K562 (cell line): ENCODE data around the gene RASEF. TPM values are rescaled to one million over a fixed set of nuclear protein-coding genes. Genes with fewer than 3 reads are reported as not detected.

Source experiments
- ATAC-seq: fragments of 200-7000 bp; cut with Tn5 transposase; 3 replicates; pipeline ENCODE4 v1.9.1; 2020; ENCODE audit warnings: moderate library complexity
- BruUV-seq: library from RNA; stranded (reverse); fragments of 400-500 nt; replicated peaks from 2 replicates; lab custom pipeline; 2021; lab: Mats Ljungman, UMichigan
- CTCF ChIA-PET: fragments of 300-600 bp; formaldehyde crosslinking; extraction: SDS; loops from one replicate; lab custom pipeline; 2021; ENCODE audit warnings: low intra/inter-chr PET ratio; lab: Yijun Ruan, JAX
- POLR2A ChIA-PET: fragments of 300-600, 350-650 bp; sonication (Branson Sonifier 250); formaldehyde crosslinking; extraction: SDS; loops from one replicate; lab custom pipeline; 2021; ENCODE audit warnings: antibody characterized with exemption, inconsistent platforms; lab: Yijun Ruan, JAX
- DNase-seq, 4 experiments: peaks; one replicate each; pipeline versions ENCODE4 v3.0.0 to v3.0.0-alpha.2; 2011 to 2018; ENCODE audit warnings: low spot score in 3 of 4, mixed read lengths in 3 of 4; ENCODE audit errors: extremely low read depth in 1 of 4
- FAIRE-seq: peaks from 2 replicates; lab custom pipeline; 2011; peaks lifted over from hg19 to GRCh38; lab: Jason Lieb, UNC
- H2AFZ ChIP-seq: 2 replicates; pipeline ENCODE4 v1.6.0; 2011; ENCODE audit warnings: low read depth, low read length, control low read depth, inconsistent platforms
- H3K27ac ChIP-seq: fragments of 200-600 bp; 3 replicates; pipeline ENCODE4 v1.8.0; 2011; ENCODE audit warnings: low read depth, mild to moderate bottlenecking, control low read depth, inconsistent platforms, low read length, moderate library complexity, mixed read lengths; ENCODE audit errors: extremely low read depth
- H3K27me3 ChIP-seq, 2 experiments: fragments of 300-600 bp in 1 of 2; 2 replicates in 1 of 2; 3 replicates in 1 of 2; pipeline versions ENCODE4 v1.6.0 to v1.8.0; 2011; ENCODE audit warnings: inconsistent platforms in 2 of 2, low read length in 2 of 2, mild to moderate bottlenecking in 1 of 2, mixed read lengths in 1 of 2, moderate library complexity in 1 of 2; ENCODE audit not compliant: control insufficient read depth in 2 of 2, insufficient read depth in 2 of 2
- H3K36me3 ChIP-seq: fragments of 300-600 bp; 3 replicates; pipeline ENCODE4 v1.8.0; 2011; ENCODE audit warnings: mild to moderate bottlenecking, low read length, inconsistent platforms; ENCODE audit not compliant: control insufficient read depth, insufficient read depth
- H3K4me1 ChIP-seq, 2 experiments: fragments of 200-600 bp in 1 of 2; replicated peaks in 1 of 2; 2 replicates in 1 of 2; 3 replicates in 1 of 2; pipeline versions ENCODE4 v1.5.1 to v1.8.0; 2011; ENCODE audit warnings: inconsistent platforms in 2 of 2, low read length in 2 of 2, mild to moderate bottlenecking in 1 of 2, mixed read lengths in 1 of 2, moderate library complexity in 1 of 2; ENCODE audit not compliant: control insufficient read depth in 2 of 2, insufficient read depth in 2 of 2
- H3K4me2 ChIP-seq: 2 replicates; pipeline ENCODE4 v1.6.1; 2011; ENCODE audit warnings: low read length, control low read depth, inconsistent platforms, mixed read lengths; ENCODE audit not compliant: insufficient read depth
- H3K4me3 ChIP-seq: fragments of 200-600 bp; sonication (generic), shearing (Covaris generic); 2 replicates; pipeline ENCODE4 v1.5.1; 2016; ENCODE audit warnings: control low read depth, inconsistent platforms
- H3K79me2 ChIP-seq: fragments of 200-600 bp; 3 replicates; pipeline ENCODE4 v1.8.0; 2011; ENCODE audit warnings: low read length, inconsistent platforms; ENCODE audit not compliant: control insufficient read depth, insufficient read depth
- H3K9ac ChIP-seq, 2 experiments: 2 replicates each; pipeline versions ENCODE4 v1.6.0 to v1.6.1; 2011; ENCODE audit warnings: low read depth in 2 of 2, low read length in 2 of 2, control low read depth in 1 of 2, inconsistent platforms in 1 of 2, mild to moderate bottlenecking in 1 of 2, mixed read lengths in 1 of 2; ENCODE audit not compliant: insufficient read depth in 1 of 2
- H3K9me1 ChIP-seq: one replicate; pipeline ENCODE4 v1.6.0; 2011; ENCODE audit warnings: inconsistent platforms, mild to moderate bottlenecking, low read length, moderate library complexity; ENCODE audit not compliant: control insufficient read depth, insufficient read depth
- H3K9me3 ChIP-seq: replicated peaks from 2 replicates; pipeline ENCODE4 v1.5.1; 2011; ENCODE audit warnings: low read depth, low read length, inconsistent platforms; ENCODE audit not compliant: control insufficient read depth, insufficient read depth
- H4K20me1 ChIP-seq: replicated peaks from 2 replicates; pipeline ENCODE4 v1.6.1; 2011; ENCODE audit warnings: low read length, inconsistent platforms, mixed read lengths; ENCODE audit not compliant: control insufficient read depth, insufficient read depth
- ILK ChIP-seq: fragments of 450-650 bp; IDR thresholded peaks from 2 replicates; pipeline ENCODE4 v1.6.1; 2016; ENCODE audit warnings: missing genetic modification characterization, low read depth, mild to moderate bottlenecking, missing compliant biosample characterization, moderate library complexity, borderline replicate concordance
- MNT ChIP-seq, 2 experiments: fragments of 450-650 bp; conservative IDR thresholded peaks; 2 replicates each; pipeline ENCODE4 v1.6.1; 2017; ENCODE audit warnings: mild to moderate bottlenecking in 2 of 2, moderate library complexity in 2 of 2
- MTF1 ChIP-seq: fragments of 250-450 bp; sonication (Bioruptor Pico); IDR thresholded peaks from 2 replicates; pipeline ENCODE4 v1.9.0; 2021; ENCODE audit warnings: moderate library complexity, mild to moderate bottlenecking, inconsistent platforms, borderline replicate concordance
- RB1 ChIP-seq: fragments of 450-650 bp; IDR thresholded peaks from 2 replicates; pipeline ENCODE4 v1.6.1; 2017; ENCODE audit warnings: low read depth, mild to moderate bottlenecking
- RCOR1 ChIP-seq, 2 experiments: IDR thresholded peaks; 2 replicates each; pipeline ENCODE4 v1.6.1; 2012; ENCODE audit warnings: low read depth in 2 of 2, low read length in 2 of 2, borderline replicate concordance in 1 of 2, improper control_type of control experiment in 1 of 2
- SPI1 ChIP-seq: IDR thresholded peaks from 2 replicates; pipeline ENCODE4 v1.6.1; 2011; ENCODE audit warnings: low read depth, low read length, control low read depth, borderline replicate concordance
- SRSF1 ChIP-seq: fragments of 200-400 bp; formaldehyde crosslinking; IDR thresholded peaks from 2 replicates; pipeline ENCODE4 v1.6.1; 2017; ENCODE audit warnings: mild to moderate bottlenecking, low read depth, low read length, moderate library complexity
- ZNF589 ChIP-seq: fragments of 200-800 bp; sonication (Bioruptor generic); IDR thresholded peaks from 2 replicates; pipeline ENCODE4 v1.6.1; 2016; ENCODE audit warnings: low read depth, missing genetic modification characterization, missing compliant biosample characterization
- ZNF780A ChIP-seq: fragments of 250-450 bp; sonication (Bioruptor Pico); IDR thresholded peaks from 2 replicates; pipeline ENCODE4 v1.5.0; 2021; ENCODE audit warnings: mild to moderate bottlenecking
- WGBS: fragments of 100-300 bp; shearing (Covaris generic); methylation state at CpG from one replicate; pipeline ENCODE4 v1.1.6; 2016; ENCODE audit warnings: low coverage, mixed read lengths; ENCODE audit not compliant: insufficient coverage; ENCODE audit errors: missing lambda C conversion rate; 5-methylcytosine and 5-hydroxymethylcytosine counted together
- in situ Hi-C: fragments of 300-500 bp; cut with MboI; formaldehyde crosslinking; loops from 4 replicates; pipeline ENCODE4 v1.15.0; 2018; ENCODE audit warnings: inconsistent platforms, mixed read lengths
- intact Hi-C: fragments of 100-400 bp; cut with micrococcal nuclease; formaldehyde crosslinking; loops from 2 replicates; pipeline ENCODE4 v1.14.2; 2022
- polyA plus RNA-seq, 8 experiments: library from polyadenylated mRNA; depleted of rRNA in 4 of 8; stranded (reverse) in 5 of 8; unstranded in 3 of 8; fragments of >200 nt; fragmentation: Nextera tagmentation in 2 of 8; fragmentation: Illumina TruSeq in 1 of 8; extraction: Ambion mirVana in 2 of 8; extraction: Trizol in 1 of 8; gene quantifications; 2 replicates each; pipeline versions ENCODE4 v1.2.1 to v1.2.3, GENCODE V29; 2011 to 2014; ENCODE audit warnings: inconsistent platforms in 1 of 8, missing spikeins in 1 of 8
- total RNA-seq, 7 experiments: library from RNA; depleted of rRNA in 6 of 7; stranded (reverse); fragments of >200 nt in 6 of 7; fragmentation: Illumina TruSeq in 2 of 7; extraction: Trizol in 2 of 7; gene quantifications; 2 replicates each; pipeline versions ENCODE4 v1.2.1 to v1.2.3, GENCODE V29; 2011 to 2021; ENCODE audit warnings: low replicate concordance in 1 of 7

RASEF gene
- total and polyA plus RNA-seq, 9 of the 15 experiments (the other 6 are each of a cell fraction or from before 2014, with no cell fraction given) = 0.01 to 0.18 (median 0.11) TPM; not detected in 4

GRCh38 chr9:83106263-83106662 is 43.3 kb upstream of the RASEF start:
- 0% methylated on average over 1 of the region's 1 CpG for WGBS
- Histone ChIP-seq H4K20me1 (no peaks in the 10 kb centered on the region), H2AFZ (no peak overlapping the region), H3K79me2 (no peaks in the 10 kb centered on the region), H3K9me1 (no peaks in the 10 kb centered on the region), H3K4me2 (no peak overlapping the region), H3K27ac (no peak overlapping the region), H3K9me3 (no peaks in the 10 kb centered on the region), H3K27me3 (no peaks in the 10 kb centered on the region), H3K9ac (no peak overlapping the region), H3K4me1 (no peaks in the 10 kb centered on the region), H3K4me3 (no peak overlapping the region), H3K36me3 (no peaks in the 10 kb centered on the region)
- DNase-seq (no peak), ATAC-seq (no peak), FAIRE-seq (no peak)
- no peak for TF ChIP-seq MTF1 (CRISPR knock-in tag)
- TF ChIP-seq RCOR1 (IDR thresholded peaks at IDR 0.05; ENCODE audit: borderline replicate concordance in 1 of 2, low read depth in 2 of 2, low read length in 2 of 2) = no peak
- TF ChIP-seq ILK (tag) = no peak
- no peak for TF ChIP-seq ZNF589 (CRISPR knock-in tag)
- TF ChIP-seq ZNF780A (CRISPR knock-in tag) = no peak
- TF ChIP-seq SRSF1 = no peak
- no peak for TF ChIP-seq SPI1
- TF ChIP-seq RB1 = no peak
- no peak for TF ChIP-seq MNT (conservative IDR thresholded peaks at IDR 0.05)
- in situ Hi-C loops = no loop called here
- ChIA-PET CTCF (no interaction called here), POLR2A (no interaction called here)
- intact Hi-C loops = no loop called here
- no TSS peak for BruUV-seq
